GM18507 (cell line): ENCODE data around the gene CERS4.
"Not testable (repeated sequence)": the region's sequence is repeated elsewhere in the genome, so short reads cannot be mapped to it uniquely, and the experiment has no call there.

Experiments used
- DNase-seq: peaks from one replicate; pipeline ENCODE4 v3.0.0; 2011; ENCODE audit warnings: low read depth; ENCODE audit not compliant: insufficient read length; ENCODE audit errors: extremely low spot score
- FAIRE-seq: peaks from 2 replicates; lab custom pipeline; 2011; peaks lifted over from hg19 to GRCh38; lab: Jason Lieb, UNC

Gene CERS4

GRCh38 chr19:8209462-8210378, 550 bp downstream of the CERS4 start:
- peak; percentile 75 for DNase-seq

GRCh38 chr19:8210421-8211101, 1.4 kb downstream of the CERS4 start:
- FAIRE-seq (peak; percentile 55), DNase-seq (no peak)

More at GRCh38 chr19:8209462-8210378, 550 bp downstream of the CERS4 start:
- FAIRE-seq: peak; percentile 67

- DNase-seq (no peak), FAIRE-seq (no peak)
These were observed 3.0 kb downstream of the CERS4 start for GRCh38 chr19:8212212-8212611.

GRCh38 chr19:8212916-8213315, 3.7 kb downstream of the CERS4 start:
- FAIRE-seq (no peak), DNase-seq (no peak)

GRCh38 chr19:8213827-8214672, 4.9 kb downstream of the CERS4 start:
- no peak for FAIRE-seq
- no peak for DNase-seq

GRCh38 chr19:8214802-8215201, 5.6 kb downstream of the CERS4 start:
- DNase-seq (no peak), FAIRE-seq (no peak)

GRCh38 chr19:8215783-8216182, 6.6 kb downstream of the CERS4 start:
- DNase-seq (no peak), FAIRE-seq (no peak)

- DNase-seq: no peak
- no peak for FAIRE-seq
These were observed 7.2 kb downstream of the CERS4 start for GRCh38 chr19:8216357-8216756.

- not testable (repeated sequence) for FAIRE-seq, DNase-seq
These were observed 9.0 kb downstream of the CERS4 start for GRCh38 chr19:8218127-8218526.

GRCh38 chr19:8220481-8220880, 11.3 kb downstream of the CERS4 start:
- FAIRE-seq (no peak), DNase-seq (no peak)

GRCh38 chr19:8221161-8221560, 12.0 kb downstream of the CERS4 start:
- FAIRE-seq: no peak
- DNase-seq: no peak

GRCh38 chr19:8223442-8223841, 14.3 kb downstream of the CERS4 start:
- not testable (repeated sequence) for FAIRE-seq, DNase-seq

GRCh38 chr19:8224394-8225145, 15.4 kb downstream of the CERS4 start:
- no peak for DNase-seq

GRCh38 chr19:8231073-8231604, 22.0 kb downstream of the CERS4 start:
- no peak for FAIRE-seq
- no peak for DNase-seq

More at GRCh38 chr19:8224394-8225145, 15.4 kb downstream of the CERS4 start:
- FAIRE-seq: no peak

GRCh38 chr19:8233370-8233769, 24.2 kb downstream of the CERS4 start:
- FAIRE-seq (no peak), DNase-seq (no peak)

- no peak for FAIRE-seq
- no peak for DNase-seq
These were observed 27.9 kb downstream of the CERS4 start for GRCh38 chr19:8237026-8237425.

GRCh38 chr19:8238251-8238650, 29.1 kb downstream of the CERS4 start:
- DNase-seq (no peak), FAIRE-seq (no peak)

GRCh38 chr19:8239528-8240273, 30.5 kb downstream of the CERS4 start:
- no peak for FAIRE-seq

More at GRCh38 chr19:8239528-8240273, 30.5 kb downstream of the CERS4 start:
- DNase-seq: no peak
